Cardiac ventricle fibroblast (primary cell): Measurements from ENCODE around the gene RAD17. TPM values are rescaled to one million over a fixed set of nuclear protein-coding genes. Genes with fewer than 3 reads are reported as not detected.

Experiments used
- total RNA-seq: library from RNA; depleted of rRNA; stranded (reverse); fragments of >200 nt; gene quantifications from 2 replicates; pipeline ENCODE4 v1.2.3, GENCODE V29; 2015

Gene RAD17, protein sequence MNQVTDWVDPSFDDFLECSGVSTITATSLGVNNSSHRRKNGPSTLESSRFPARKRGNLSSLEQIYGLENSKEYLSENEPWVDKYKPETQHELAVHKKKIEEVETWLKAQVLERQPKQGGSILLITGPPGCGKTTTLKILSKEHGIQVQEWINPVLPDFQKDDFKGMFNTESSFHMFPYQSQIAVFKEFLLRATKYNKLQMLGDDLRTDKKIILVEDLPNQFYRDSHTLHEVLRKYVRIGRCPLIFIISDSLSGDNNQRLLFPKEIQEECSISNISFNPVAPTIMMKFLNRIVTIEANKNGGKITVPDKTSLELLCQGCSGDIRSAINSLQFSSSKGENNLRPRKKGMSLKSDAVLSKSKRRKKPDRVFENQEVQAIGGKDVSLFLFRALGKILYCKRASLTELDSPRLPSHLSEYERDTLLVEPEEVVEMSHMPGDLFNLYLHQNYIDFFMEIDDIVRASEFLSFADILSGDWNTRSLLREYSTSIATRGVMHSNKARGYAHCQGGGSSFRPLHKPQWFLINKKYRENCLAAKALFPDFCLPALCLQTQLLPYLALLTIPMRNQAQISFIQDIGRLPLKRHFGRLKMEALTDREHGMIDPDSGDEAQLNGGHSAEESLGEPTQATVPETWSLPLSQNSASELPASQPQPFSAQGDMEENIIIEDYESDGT
- total RNA-seq, result 12.5 and 17.5 TPM in 2 replicates

DNA sequence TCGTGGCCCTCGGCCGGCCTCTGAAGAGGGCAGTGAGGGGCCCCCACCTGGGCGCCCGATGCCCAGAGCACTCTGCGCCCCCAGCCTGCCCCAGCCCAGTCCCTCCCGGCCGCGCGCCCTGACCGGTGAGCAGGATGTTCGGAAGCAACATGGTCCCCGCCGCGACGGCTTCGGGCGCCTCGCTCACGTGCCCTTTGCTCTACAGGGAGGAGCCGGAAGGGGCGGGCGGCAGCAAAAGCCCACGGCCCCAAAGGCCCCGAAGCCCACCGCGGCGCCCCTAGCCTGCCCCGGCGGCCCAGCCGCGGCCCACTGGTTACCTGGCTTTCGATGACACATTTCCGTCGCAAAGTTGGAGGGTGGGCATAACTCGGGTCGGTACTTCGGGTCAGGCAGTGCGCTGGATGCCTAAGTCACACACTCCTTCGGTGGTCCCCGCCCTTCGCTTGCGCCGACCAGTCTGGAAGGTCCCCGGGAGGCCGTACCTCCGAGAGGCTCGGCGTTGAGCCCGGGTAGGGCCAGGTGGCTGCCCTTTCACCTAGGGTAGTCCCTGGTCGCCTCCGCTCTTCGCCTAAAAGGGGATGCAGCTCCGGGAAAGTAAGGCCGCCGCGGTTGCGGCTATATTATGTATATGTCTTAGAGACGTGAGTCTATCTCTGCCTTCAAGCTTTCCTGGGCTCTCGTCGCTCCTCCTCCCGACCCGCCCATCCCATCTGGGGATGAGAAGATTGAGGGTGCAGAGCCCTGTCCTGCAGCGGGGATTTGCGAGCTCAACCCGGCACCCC, at the start of gene RAD17, which contains the start of the genes AK6 and TAF9:
TSS of gene RAD17 (plus strand) at position 479 of the 782 bp plus-strand sequence. CDS start 2,391 bp downstream, outside the sequence.
TSS of gene AK6 (minus strand) at position 181 of the 782 bp plus-strand sequence. CDS start at position 151, 30 bp downstream.
TSS of gene TAF9 (minus strand) at position 181 of the 782 bp plus-strand sequence. CDS start 3,783 bp downstream, outside the sequence.

DNA sequence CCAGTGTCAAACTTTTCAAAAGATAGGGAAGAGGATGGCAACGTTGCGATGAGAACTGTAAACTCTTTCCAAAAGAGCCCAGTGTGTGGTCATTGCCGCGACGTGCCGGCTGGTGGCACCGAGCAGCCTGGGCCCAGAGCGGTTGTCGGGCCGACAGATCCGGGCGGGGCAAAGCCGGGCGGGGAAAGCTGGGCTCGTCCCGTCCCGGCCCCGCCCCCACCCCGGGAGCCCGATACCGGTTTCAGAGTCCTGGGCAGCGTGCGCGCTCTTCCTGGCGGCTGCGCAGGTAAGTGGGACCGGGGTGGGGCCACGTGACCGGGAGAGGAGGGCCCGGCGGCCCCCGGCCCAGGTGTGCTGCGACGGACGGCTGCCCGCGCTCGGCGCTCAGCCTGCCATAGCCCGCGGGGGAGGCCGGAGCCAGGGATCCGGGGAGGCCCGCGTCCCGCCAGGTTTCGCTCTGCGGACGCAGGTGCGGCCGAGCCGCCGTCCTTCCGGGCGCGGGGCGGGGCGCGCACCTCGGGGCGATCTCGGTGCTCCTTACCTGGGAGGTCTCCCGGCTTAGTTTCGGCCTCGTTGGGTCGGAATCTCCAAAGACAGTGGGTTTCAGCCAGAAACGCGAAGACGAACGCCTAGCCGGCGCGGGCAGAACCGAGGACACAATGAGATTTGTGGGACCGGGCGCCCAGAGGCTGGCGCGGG, 45.4 kb downstream of the RAD17 start, which contains the start of gene MARVELD2:
TSS of gene MARVELD2 (plus strand) at position 232 of the 699 bp plus-strand sequence. CDS start 4,270 bp downstream, outside the sequence.

Other genes starting within 250 kb of the RAD17 start
- 9.9 and 12.4 TPM in 2 replicates for gene CCNB1, start 202.7 kb upstream of the RAD17 start, total RNA-seq
- gene CENPH, start 180.2 kb upstream of the RAD17 start, total RNA-seq, result 1.6 and 8.8 TPM in 2 replicates
- gene CDK7, start 134.9 kb upstream of the RAD17 start, total RNA-seq, result 13.8 and 25.0 TPM in 2 replicates
- gene CCDC125, start 37.0 kb upstream of the RAD17 start, total RNA-seq, result 1.2 and 2.5 TPM in 2 replicates
- gene AK6, start 298 bp upstream of the RAD17 start, total RNA-seq, result 13.0 and 23.8 TPM in 2 replicates
- 37.3 and 39.1 TPM in 2 replicates for gene TAF9, start 298 bp upstream of the RAD17 start, total RNA-seq
- 0.24 TPM in 1 of 2 replicates, not detected in the other for gene MARVELD2, start 45.3 kb downstream of the RAD17 start, total RNA-seq
- gene OCLN, start 123.0 kb downstream of the RAD17 start, total RNA-seq, result 0.56 and 0.64 TPM in 2 replicates
- gene GTF2H2C, start 190.4 kb downstream of the RAD17 start, total RNA-seq, result 24.7 and 26.1 TPM in 2 replicates